ENCODE data around the gene SLC66A1.
A peak's percentile ranks its signal among the peaks of the same experiment; 100 is the strongest.
"Not testable (repeated sequence)": the region's sequence is repeated elsewhere in the genome, so short reads cannot be mapped to it uniquely, and the experiment has no call there.

SLC66A1 gene

GRCh38 chr1:19311931-19312781 lies at the start of gene SLC66A1, which contains the start of gene AKR7A2:
Gene SLC66A1, plus strand, starts transcription at chr1:19312326. Its CDS starts 5,352 bp downstream, at chr1:19317678.
Gene AKR7A2, minus strand, starts transcription at chr1:19312144. Its CDS starts 20 bp downstream, at chr1:19312124.
- Histone ChIP-seq H3K9me3 (ENCODE audit: control insufficient read depth, low read length) (no peaks in the 10 kb centered on the region), H3K27me3 (ENCODE audit: control insufficient read depth, insufficient read depth, low read length) (no peaks in the 10 kb centered on the region), H3K36me3 (ENCODE audit: control insufficient read depth, insufficient read depth, low read length) (peaks cover 4% of the 10 kb centered on the region), H3K4me1 (ENCODE audit: control insufficient read depth, insufficient read depth, low read length) (peaks cover 45% of the 10 kb centered on the region), H3K4me3 (ENCODE audit: low read length) (peak within 1 kb of the TSS; percentile 37), H3K9ac (ENCODE audit: low read length) (peak within 1 kb of the TSS; percentile 80)

DNA sequence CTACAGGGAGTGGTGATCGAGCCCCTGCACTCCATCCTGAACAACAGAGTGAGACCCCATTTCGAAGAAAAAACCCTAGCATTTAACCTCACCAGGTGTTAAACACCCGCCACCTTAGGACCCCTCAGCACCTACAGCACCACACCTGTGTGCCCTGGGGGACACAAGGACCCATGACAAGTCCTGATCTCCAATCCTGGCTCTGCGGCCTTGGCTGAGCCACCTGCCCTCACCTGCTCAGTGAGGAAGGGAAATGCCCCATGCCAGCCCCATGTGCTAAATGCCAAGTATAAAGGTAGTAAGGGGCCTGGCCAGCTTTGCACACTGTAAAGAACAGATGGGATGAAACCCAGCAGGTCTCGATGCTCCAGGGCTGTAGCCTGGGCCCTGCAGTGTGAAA lies 49.4 kb upstream of the SLC66A1 start:
- Histone ChIP-seq H3K4me3 (ENCODE audit: low read length) (no peak overlapping the region), H3K9me3 (ENCODE audit: control insufficient read depth, low read length) (no peaks in the 10 kb centered on the region), H3K36me3 (ENCODE audit: control insufficient read depth, insufficient read depth, low read length) (peaks cover 10% of the 10 kb centered on the region), H3K4me1 (ENCODE audit: control insufficient read depth, insufficient read depth, low read length) (peaks cover 10% of the 10 kb centered on the region), H3K27me3 (ENCODE audit: control insufficient read depth, insufficient read depth, low read length) (no peaks in the 10 kb centered on the region), H3K9ac (ENCODE audit: low read length) (no peak overlapping the region)

DNA sequence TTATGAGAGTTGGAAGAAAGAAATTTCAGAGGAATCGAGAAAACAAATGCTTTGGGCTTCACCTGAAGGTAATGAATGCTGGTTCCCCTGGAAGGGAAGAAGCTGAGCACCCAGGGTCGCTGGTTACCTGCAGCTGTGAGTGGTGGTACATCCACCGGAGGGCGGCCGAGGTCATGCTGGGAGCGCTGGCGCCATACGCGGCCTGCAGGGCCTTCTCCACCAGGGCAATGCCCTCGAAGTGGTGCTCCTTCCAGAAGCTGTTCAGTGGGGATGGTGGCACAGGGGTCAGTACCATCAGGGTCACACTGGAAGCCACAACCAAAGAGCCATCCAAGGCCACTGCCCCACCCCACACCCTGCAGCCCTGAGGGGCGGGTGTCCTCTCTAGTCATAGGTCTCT lies 43.7 kb upstream of the SLC66A1 start:
- no peaks in the 10 kb centered on the region for H3K9me3 ChIP-seq (ENCODE audit: control insufficient read depth, low read length)

GRCh38 chr1:19269427-19270342 lies 42.4 kb upstream of the SLC66A1 start:
- not testable (repeated sequence) for H3K27me3 ChIP-seq (ENCODE audit: control insufficient read depth, insufficient read depth, low read length); H3K9me3 ChIP-seq (ENCODE audit: control insufficient read depth, low read length); H3K4me3 ChIP-seq (ENCODE audit: low read length); H3K9ac ChIP-seq (ENCODE audit: low read length); H3K36me3 ChIP-seq (ENCODE audit: control insufficient read depth, insufficient read depth, low read length)
- H3K4me1 ChIP-seq (ENCODE audit: control insufficient read depth, insufficient read depth, low read length) = peaks cover 43% of the 10 kb centered on the region

More for the DNA sequence above, 43.7 kb upstream of the SLC66A1 start:
- H3K9ac ChIP-seq (ENCODE audit: low read length) = no peak overlapping the region
- peaks cover 35% of the 10 kb centered on the region for H3K4me1 ChIP-seq (ENCODE audit: control insufficient read depth, insufficient read depth, low read length)
- H3K4me3 ChIP-seq (ENCODE audit: low read length) = no peak overlapping the region
- H3K27me3 ChIP-seq (ENCODE audit: control insufficient read depth, insufficient read depth, low read length) = no peaks in the 10 kb centered on the region
- H3K36me3 ChIP-seq (ENCODE audit: control insufficient read depth, insufficient read depth, low read length) = no peaks in the 10 kb centered on the region

- not testable (repeated sequence) for H3K27me3 ChIP-seq (ENCODE audit: control insufficient read depth, insufficient read depth, low read length); H3K36me3 ChIP-seq (ENCODE audit: control insufficient read depth, insufficient read depth, low read length); H3K9me3 ChIP-seq (ENCODE audit: control insufficient read depth, low read length); H3K4me3 ChIP-seq (ENCODE audit: low read length); H3K9ac ChIP-seq (ENCODE audit: low read length)
- peaks cover 43% of the 10 kb centered on the region for H3K4me1 ChIP-seq (ENCODE audit: control insufficient read depth, insufficient read depth, low read length)
These were observed 41.8 kb upstream of the SLC66A1 start for GRCh38 chr1:19270343-19270730.

DNA sequence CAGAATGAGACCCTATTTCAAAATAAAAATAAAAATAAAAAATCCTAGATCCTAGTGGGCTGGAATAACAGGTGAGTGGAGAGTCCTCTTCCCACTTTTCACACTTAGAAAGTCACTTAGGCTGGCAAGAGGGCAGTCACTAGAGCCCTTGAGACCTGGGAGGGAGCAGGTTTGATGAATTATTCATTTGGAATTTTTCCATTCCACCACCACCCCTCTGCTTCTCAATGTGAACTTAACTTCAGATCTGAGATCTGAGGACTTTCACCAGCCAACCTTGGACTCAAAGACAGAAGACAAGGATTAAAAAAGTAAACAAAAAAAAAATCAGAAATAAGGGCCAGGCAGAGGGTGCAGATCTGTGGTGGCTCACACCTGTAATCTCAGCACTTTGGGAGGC lies 40.1 kb upstream of the SLC66A1 start:
- Histone ChIP-seq H3K27me3 (ENCODE audit: control insufficient read depth, insufficient read depth, low read length) (no peaks in the 10 kb centered on the region), H3K4me3 (ENCODE audit: low read length) (no peak overlapping the region), H3K4me1 (ENCODE audit: control insufficient read depth, insufficient read depth, low read length) (peaks cover 43% of the 10 kb centered on the region), H3K36me3 (ENCODE audit: control insufficient read depth, insufficient read depth, low read length) (no peaks in the 10 kb centered on the region), H3K9ac (ENCODE audit: low read length) (no peak overlapping the region), H3K9me3 (ENCODE audit: control insufficient read depth, low read length) (no peaks in the 10 kb centered on the region)

DNA sequence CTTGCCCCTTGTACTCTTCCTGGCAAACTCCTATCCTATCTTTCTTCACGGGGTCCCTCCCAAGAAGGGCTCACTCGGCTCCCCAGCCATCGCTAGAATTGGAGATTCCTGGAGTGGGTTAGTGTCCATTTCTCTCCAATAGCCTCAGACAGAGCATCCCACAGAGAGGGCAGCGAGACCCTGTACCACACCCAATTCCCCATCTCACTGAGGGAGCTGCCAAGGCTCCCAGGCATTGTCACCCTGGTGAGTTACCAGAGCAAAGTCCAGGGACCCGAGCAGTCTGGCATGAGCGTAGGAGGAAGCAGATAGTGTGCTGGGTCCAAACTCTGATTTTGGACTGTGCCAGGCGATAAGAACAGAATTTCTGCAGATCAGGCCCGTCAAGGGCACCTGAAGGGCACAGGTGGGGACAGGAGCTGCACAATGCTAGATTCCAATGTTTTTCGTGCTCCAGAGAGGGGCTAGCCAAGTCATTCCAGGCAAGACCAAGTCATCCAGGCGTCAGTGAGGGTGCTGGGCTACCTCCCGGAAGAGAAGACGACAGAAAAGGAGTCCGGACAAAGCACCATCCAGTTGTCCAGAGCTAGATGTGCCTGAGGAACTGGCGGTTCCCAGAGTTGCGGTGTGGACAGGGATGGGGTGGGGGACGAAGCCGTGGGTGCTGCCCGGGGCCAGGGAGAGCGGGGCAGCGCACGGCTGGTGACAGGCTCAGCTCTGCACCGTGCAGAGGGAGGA lies 38.9 kb upstream of the SLC66A1 start:
- no peaks in the 10 kb centered on the region for H3K27me3 ChIP-seq (ENCODE audit: control insufficient read depth, insufficient read depth, low read length)
- H3K9ac ChIP-seq (ENCODE audit: low read length) = peak overlapping the region; percentile 44
- H3K9me3 ChIP-seq (ENCODE audit: control insufficient read depth, low read length) = no peaks in the 10 kb centered on the region
- H3K4me3 ChIP-seq (ENCODE audit: low read length) = peak overlapping the region; percentile 67
- H3K36me3 ChIP-seq (ENCODE audit: control insufficient read depth, insufficient read depth, low read length) = no peaks in the 10 kb centered on the region
- H3K4me1 ChIP-seq (ENCODE audit: control insufficient read depth, insufficient read depth, low read length) = peaks cover 43% of the 10 kb centered on the region

DNA sequence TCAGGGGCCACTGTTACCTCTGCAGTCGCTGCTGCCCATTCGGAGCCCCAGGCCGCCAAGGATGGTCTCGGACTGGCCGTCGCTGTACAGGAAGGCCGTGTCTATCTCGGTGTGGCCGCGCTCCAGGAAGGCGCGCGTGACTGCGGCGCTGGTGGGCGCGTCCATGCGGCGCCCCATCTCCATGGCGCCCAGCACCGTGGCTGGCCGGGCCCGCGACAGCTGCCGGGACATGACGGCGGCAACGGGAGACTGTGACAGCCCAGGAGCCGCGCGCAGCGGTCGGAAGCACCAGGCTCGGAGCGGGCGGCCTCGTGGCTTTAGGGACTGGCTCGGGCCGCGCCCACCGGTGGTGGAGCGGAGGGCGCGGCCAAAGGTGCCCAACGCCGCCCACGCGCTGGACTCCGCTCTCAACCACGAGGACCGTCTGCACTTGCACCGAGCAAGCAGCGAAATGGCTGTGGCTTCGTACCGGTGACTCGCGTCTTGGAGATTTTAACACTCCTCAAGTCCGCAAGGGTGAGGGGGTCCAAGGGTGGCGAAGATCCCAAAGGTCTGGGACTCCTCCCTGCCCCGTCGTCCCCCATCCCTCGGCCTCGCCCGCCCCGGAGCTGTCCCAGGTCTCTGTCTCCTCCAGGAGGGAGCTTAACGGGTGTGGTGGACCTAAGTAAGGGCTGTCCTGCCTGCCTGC lies 38.1 kb upstream of the SLC66A1 start:
- peaks cover 38% of the 10 kb centered on the region for H3K4me1 ChIP-seq (ENCODE audit: control insufficient read depth, insufficient read depth, low read length)
- H3K9me3 ChIP-seq (ENCODE audit: control insufficient read depth, low read length); H3K36me3 ChIP-seq (ENCODE audit: control insufficient read depth, insufficient read depth, low read length); H3K9ac ChIP-seq (ENCODE audit: low read length); H3K27me3 ChIP-seq (ENCODE audit: control insufficient read depth, insufficient read depth, low read length): not testable (repeated sequence)
- peak overlapping the region; percentile 67 for H3K4me3 ChIP-seq (ENCODE audit: low read length)

- H3K4me3 ChIP-seq (ENCODE audit: low read length) = no peak overlapping the region
- no peak overlapping the region for H3K9ac ChIP-seq (ENCODE audit: low read length)
- no peaks in the 10 kb centered on the region for H3K9me3 ChIP-seq (ENCODE audit: control insufficient read depth, low read length)
- no peaks in the 10 kb centered on the region for H3K27me3 ChIP-seq (ENCODE audit: control insufficient read depth, insufficient read depth, low read length)
- H3K36me3 ChIP-seq (ENCODE audit: control insufficient read depth, insufficient read depth, low read length) = no peaks in the 10 kb centered on the region
- H3K4me1 ChIP-seq (ENCODE audit: control insufficient read depth, insufficient read depth, low read length) = peaks cover 32% of the 10 kb centered on the region
These were observed 37.5 kb upstream of the SLC66A1 start for GRCh38 chr1:19274636-19275035.

- H3K9me3 ChIP-seq (ENCODE audit: control insufficient read depth, low read length) = no peaks in the 10 kb centered on the region
- no peaks in the 10 kb centered on the region for H3K27me3 ChIP-seq (ENCODE audit: control insufficient read depth, insufficient read depth, low read length)
- peaks cover 15% of the 10 kb centered on the region for H3K36me3 ChIP-seq (ENCODE audit: control insufficient read depth, insufficient read depth, low read length)
- H3K4me3 ChIP-seq (ENCODE audit: low read length) = no peak overlapping the region
- peaks cover 33% of the 10 kb centered on the region for H3K4me1 ChIP-seq (ENCODE audit: control insufficient read depth, insufficient read depth, low read length)
- H3K9ac ChIP-seq (ENCODE audit: low read length) = no peak overlapping the region
These were observed 28.2 kb upstream of the SLC66A1 start for GRCh38 chr1:19283891-19284290.

DNA sequence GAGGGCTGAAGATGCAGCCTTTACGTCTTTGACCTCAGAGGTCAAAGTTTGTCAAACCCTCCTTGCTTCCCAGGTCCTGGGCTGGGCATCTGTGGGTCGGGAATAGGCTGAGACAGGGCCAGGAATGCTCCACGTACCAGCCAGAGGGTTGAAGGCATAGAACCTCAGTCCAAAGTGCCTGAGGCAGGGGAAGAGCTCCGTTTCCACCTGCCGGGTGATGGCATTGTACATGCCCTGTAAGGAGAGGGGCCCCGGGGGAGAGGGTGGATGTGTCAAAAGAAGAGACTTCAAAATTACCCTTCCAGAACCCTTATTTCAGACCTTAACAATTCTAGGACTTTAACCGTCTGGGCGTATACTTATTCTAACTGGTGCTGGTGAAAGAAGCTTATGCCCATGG lies 27.2 kb upstream of the SLC66A1 start:
- H3K27me3 ChIP-seq (ENCODE audit: control insufficient read depth, insufficient read depth, low read length) = no peaks in the 10 kb centered on the region
- no peak overlapping the region for H3K9ac ChIP-seq (ENCODE audit: low read length)
- peaks cover 15% of the 10 kb centered on the region for H3K36me3 ChIP-seq (ENCODE audit: control insufficient read depth, insufficient read depth, low read length)
- H3K9me3 ChIP-seq (ENCODE audit: control insufficient read depth, low read length) = no peaks in the 10 kb centered on the region
- no peak overlapping the region for H3K4me3 ChIP-seq (ENCODE audit: low read length)
- peaks cover 43% of the 10 kb centered on the region for H3K4me1 ChIP-seq (ENCODE audit: control insufficient read depth, insufficient read depth, low read length)
